Tibial nerve (tissue), 4 donors: Measurements from ENCODE around the gene AGPAT3. TPM values are rescaled to one million over a fixed set of nuclear protein-coding genes. Genes with fewer than 3 reads are reported as not detected.

Source experiments
- DNase-seq, 2 donors: peaks; one replicate each; pipeline ENCODE4 v3.0.0-alpha.2; 2019; ENCODE audit warnings: low spot score in 2 of 2
- H3K27ac ChIP-seq, 4 donors: fragments of 200-600 bp; sonication (generic) in 3 of 4; one replicate each; pipeline ENCODE4 v1.5.1; 2017 to 2019; ENCODE audit warnings: mild to moderate bottlenecking in 1 of 4
- H3K27me3 ChIP-seq, 2 donors: fragments of 200-600 bp; sonication (generic) in 1 of 2; one replicate each; pipeline versions ENCODE4 v1.5.1 to v1.6.0; 2017 to 2019
- H3K36me3 ChIP-seq, 3 donors: fragments of 200-600 bp; sonication (generic); one replicate each; pipeline ENCODE4 v1.5.1; 2018 to 2019
- H3K4me1 ChIP-seq, 4 donors: fragments of 200-600 bp; sonication (generic) in 3 of 4; one replicate each; pipeline ENCODE4 v1.5.1; 2017 to 2019
- H3K4me3 ChIP-seq, 4 donors: fragments of 200-600 bp; sonication (generic) in 3 of 4; one replicate each; pipeline ENCODE4 v1.5.1; 2017 to 2019; ENCODE audit warnings: mild to moderate bottlenecking in 1 of 4, moderate library complexity in 1 of 4
- H3K9me3 ChIP-seq, 4 donors: fragments of 200-600 bp; sonication (generic) in 3 of 4; one replicate each; pipeline ENCODE4 v1.5.1; 2017 to 2019
- CTCF ChIP-seq, 5 experiments: fragments of 200-600 bp in 3 of 5; fragments of 450-650 bp in 2 of 5; sonication (generic) in 3 of 5; IDR thresholded peaks; one replicate each; pipeline ENCODE4 v1.5.1; 2016 to 2019; ENCODE audit warnings: antibody characterized with exemption in 5 of 5, mild to moderate bottlenecking in 3 of 5, moderate library complexity in 2 of 5
- EP300 ChIP-seq, 2 donors: sonication (generic); formaldehyde crosslinking; IDR thresholded peaks; one replicate each; pipeline ENCODE4 v1.6.1; 2017; ENCODE audit warnings: antibody characterized with exemption in 2 of 2, mild to moderate bottlenecking in 1 of 2
- POLR2A ChIP-seq, 2 donors: fragments of 450-650 bp; IDR thresholded peaks; one replicate each; pipeline ENCODE4 v1.6.1; 2017; ENCODE audit warnings: antibody characterized with exemption in 2 of 2, mild to moderate bottlenecking in 2 of 2, moderate library complexity in 2 of 2
- WGBS, 2 donors: methylation state at CpG; one replicate each; pipeline ENCODE4 v1.1.5; 2018; 5-methylcytosine and 5-hydroxymethylcytosine counted together
- total RNA-seq, 4 donors: library from RNA; depleted of rRNA; stranded (reverse); fragments of >200 nt; gene quantifications; one replicate each; pipeline ENCODE4 v1.1.0, GENCODE V29; 2016

Gene AGPAT3
- total RNA-seq, 4 donors from 2014 or later = 29.9 to 45.6 (median 36.4) TPM

- no peak for TF ChIP-seq EP300 (IDR thresholded peaks at IDR 0.05)
- TF ChIP-seq POLR2A (IDR thresholded peaks at IDR 0.05) = no peak
- no peak for TF ChIP-seq CTCF (IDR thresholded peaks at IDR 0.05)
- Histone ChIP-seq H3K9me3 (no peaks in the 10 kb centered on the region), H3K4me1 (peaks cover 0 to 60% (median 13%) of the 10 kb centered on the region in 4 donors), H3K36me3 (peaks cover 0 to 9% (median 0%) of the 10 kb centered on the region in 3 donors), H3K4me3 (no peak overlapping the region), H3K27ac (peak overlapping the region in 1 of 4 donors; percentile 19), H3K27me3 (no peaks in the 10 kb centered on the region)
- WGBS, 2 donors = 86 to 88% methylated on average over 10 of the region's 10 CpGs
- no peak for DNase-seq
Measured at GRCh38 chr21:43921571-43921978, 56.6 kb downstream of the AGPAT3 start.

- H3K4me1 ChIP-seq = peaks cover 0 to 54% (median 13%) of the 10 kb centered on the region in 4 donors
- H3K27me3 ChIP-seq = no peaks in the 10 kb centered on the region
- H3K9me3 ChIP-seq = no peaks in the 10 kb centered on the region
- peaks cover 0 to 9% (median 0%) of the 10 kb centered on the region in 3 donors for H3K36me3 ChIP-seq
- H3K4me3 ChIP-seq = no peak overlapping the region
- WGBS, 2 donors = 75 to 79% methylated on average over 26 to 27 of the region's 27 CpGs
- DNase-seq = no peak
- TF ChIP-seq CTCF (IDR thresholded peaks at IDR 0.05) (no peak), EP300 (IDR thresholded peaks at IDR 0.05) (no peak), POLR2A (IDR thresholded peaks at IDR 0.05) (no peak)
- H3K27ac ChIP-seq = no peak overlapping the region
Measured at GRCh38 chr21:43921979-43922945, 57.2 kb downstream of the AGPAT3 start.

GRCh38 chr21:43922949-43923348 lies 57.9 kb downstream of the AGPAT3 start:
- Histone ChIP-seq H3K9me3 (no peaks in the 10 kb centered on the region), H3K4me3 (no peak overlapping the region), H3K36me3 (peaks cover 0 to 9% (median 0%) of the 10 kb centered on the region in 3 donors), H3K27me3 (no peaks in the 10 kb centered on the region), H3K4me1 (peaks cover 0 to 52% (median 13%) of the 10 kb centered on the region in 4 donors), H3K27ac (no peak overlapping the region)
- WGBS, 2 donors = 72% methylated on average over 11 of the region's 11 CpGs
- TF ChIP-seq CTCF (IDR thresholded peaks at IDR 0.05) (no peak), EP300 (IDR thresholded peaks at IDR 0.05) (no peak), POLR2A (IDR thresholded peaks at IDR 0.05) (no peak)
- DNase-seq = no peak

- H3K4me1 ChIP-seq = peaks cover 0 to 51% (median 13%) of the 10 kb centered on the region in 4 donors
- no peak for DNase-seq
- no peak for TF ChIP-seq POLR2A (IDR thresholded peaks at IDR 0.05)
- no peak for TF ChIP-seq CTCF (IDR thresholded peaks at IDR 0.05)
- TF ChIP-seq EP300 (IDR thresholded peaks at IDR 0.05) = no peak
- 34 to 39% methylated on average over 8 of the region's 8 CpGs for WGBS, 2 donors
- no peak overlapping the region for H3K4me3 ChIP-seq
- peak overlapping the region in 1 of 4 donors; percentile 31 for H3K27ac ChIP-seq
- no peaks in the 10 kb centered on the region for H3K27me3 ChIP-seq
- H3K36me3 ChIP-seq = peaks cover 0 to 9% (median 0%) of the 10 kb centered on the region in 3 donors
- no peaks in the 10 kb centered on the region for H3K9me3 ChIP-seq
Measured at GRCh38 chr21:43923391-43923790, 58.4 kb downstream of the AGPAT3 start.
